GM19395 (cell line): Measurements from ENCODE around the gene RPS2.
"Not testable (repeated sequence)": the region's sequence is repeated elsewhere in the genome, so short reads cannot be mapped to it uniquely, and the experiment has no call there.

Source experiments
- ATAC-seq: cut with Tn5 transposase; IDR thresholded peaks from one replicate; pipeline ENCODE4 v1.9.1; 2021; ENCODE audit warnings: mild to moderate bottlenecking, moderate library complexity; ENCODE audit not compliant: unreplicated experiment

The RPS2 gene

GRCh38 chr16:1964506-1965395, at the start of gene RPS2:
Gene RPS2, minus strand, starts transcription at chr16:1964826. Its CDS starts 201 bp downstream, at chr16:1964625.
- ATAC-seq, result peak; percentile 79

- no peak for ATAC-seq
Measured at GRCh38 chr16:2013527-2013926, 48.9 kb upstream of the RPS2 start.

GRCh38 chr16:2011726-2012125, 47.1 kb upstream of the RPS2 start:
- ATAC-seq, result not testable (repeated sequence)

GRCh38 chr16:2009791-2010510, 45.3 kb upstream of the RPS2 start, which contains the start of gene ZNF598:
Gene ZNF598, minus strand, starts transcription at chr16:2009821.
- peak; percentile 67 for ATAC-seq

GRCh38 chr16:2009164-2009711, 44.6 kb upstream of the RPS2 start:
- ATAC-seq, result peak; percentile 47

GRCh38 chr16:2008631-2009163, 44.1 kb upstream of the RPS2 start:
- ATAC-seq, result no peak

- no peak for ATAC-seq
Measured at GRCh38 chr16:2008009-2008526, 43.4 kb upstream of the RPS2 start.

- ATAC-seq, result no peak
Measured at GRCh38 chr16:2007081-2007836, 42.6 kb upstream of the RPS2 start.

GRCh38 chr16:2006317-2006716, 41.7 kb upstream of the RPS2 start:
- no peak for ATAC-seq

- no peak for ATAC-seq
Measured at GRCh38 chr16:2005646-2006045, 41.0 kb upstream of the RPS2 start.

- ATAC-seq, result no peak
Measured at GRCh38 chr16:2004795-2005517, 40.3 kb upstream of the RPS2 start.

GRCh38 chr16:2003827-2004641, 39.4 kb upstream of the RPS2 start:
- no peak for ATAC-seq

- no peak for ATAC-seq
Measured at GRCh38 chr16:2003231-2003826, 38.7 kb upstream of the RPS2 start.

GRCh38 chr16:2002406-2003230, 38.0 kb upstream of the RPS2 start:
- ATAC-seq, result no peak

GRCh38 chr16:2001456-2002355, 37.1 kb upstream of the RPS2 start:
- ATAC-seq, result no peak

GRCh38 chr16:2001035-2001434, 36.4 kb upstream of the RPS2 start:
- no peak for ATAC-seq
